Mammary epithelial cell (primary cell): ENCODE results near the gene SLC17A8.

Experiments used
- CTCF ChIP-seq, 2 donors: IDR thresholded peaks in 1 of 2; conservative IDR thresholded peaks in 1 of 2; 2 replicates each; pipeline ENCODE4 v1.5.1; 2011 to 2012; ENCODE audit warnings: inconsistent platforms in 2 of 2, low read length in 2 of 2, mild to moderate bottlenecking in 2 of 2, control low read depth in 1 of 2, low read depth in 1 of 2; ENCODE audit not compliant: insufficient read depth in 1 of 2; ENCODE audit errors: extremely low read depth in 1 of 2
- EZH2 ChIP-seq: IDR thresholded peaks from 2 replicates; pipeline ENCODE4 v1.6.1; 2012; ENCODE audit warnings: low read length, inconsistent platforms, borderline replicate concordance

GRCh38 chr12:100376161-100376560, 19.3 kb downstream of the SLC17A8 start:
- no peak for TF ChIP-seq CTCF (conservative IDR thresholded peaks at IDR 0.05 in 1 of 2, IDR thresholded peaks at IDR 0.05 in 1 of 2; ENCODE audit: extremely low read depth in 1 of 2, insufficient read depth in 1 of 2, low read depth in 1 of 2, low read length in 2 of 2)
- no peak for TF ChIP-seq EZH2
